ENCODE results near the gene LMOD2.

The LMOD2 gene

GRCh38 chr7:123616223-123616622 is 39.4 kb upstream of the LMOD2 start:
- FAIRE-seq (no peak), DNase-seq (ENCODE audit: insufficient read length, low spot score) (no peak)
- TF ChIP-seq, protein P1, sequence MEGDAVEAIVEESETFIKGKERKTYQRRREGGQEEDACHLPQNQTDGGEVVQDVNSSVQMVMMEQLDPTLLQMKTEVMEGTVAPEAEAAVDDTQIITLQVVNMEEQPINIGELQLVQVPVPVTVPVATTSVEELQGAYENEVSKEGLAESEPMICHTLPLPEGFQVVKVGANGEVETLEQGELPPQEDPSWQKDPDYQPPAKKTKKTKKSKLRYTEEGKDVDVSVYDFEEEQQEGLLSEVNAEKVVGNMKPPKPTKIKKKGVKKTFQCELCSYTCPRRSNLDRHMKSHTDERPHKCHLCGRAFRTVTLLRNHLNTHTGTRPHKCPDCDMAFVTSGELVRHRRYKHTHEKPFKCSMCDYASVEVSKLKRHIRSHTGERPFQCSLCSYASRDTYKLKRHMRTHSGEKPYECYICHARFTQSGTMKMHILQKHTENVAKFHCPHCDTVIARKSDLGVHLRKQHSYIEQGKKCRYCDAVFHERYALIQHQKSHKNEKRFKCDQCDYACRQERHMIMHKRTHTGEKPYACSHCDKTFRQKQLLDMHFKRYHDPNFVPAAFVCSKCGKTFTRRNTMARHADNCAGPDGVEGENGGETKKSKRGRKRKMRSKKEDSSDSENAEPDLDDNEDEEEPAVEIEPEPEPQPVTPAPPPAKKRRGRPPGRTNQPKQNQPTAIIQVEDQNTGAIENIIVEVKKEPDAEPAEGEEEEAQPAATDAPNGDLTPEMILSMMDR (IDR thresholded peaks at IDR 0.05; ENCODE audit: insufficient read depth, missing control alignments): no peak

DNA sequence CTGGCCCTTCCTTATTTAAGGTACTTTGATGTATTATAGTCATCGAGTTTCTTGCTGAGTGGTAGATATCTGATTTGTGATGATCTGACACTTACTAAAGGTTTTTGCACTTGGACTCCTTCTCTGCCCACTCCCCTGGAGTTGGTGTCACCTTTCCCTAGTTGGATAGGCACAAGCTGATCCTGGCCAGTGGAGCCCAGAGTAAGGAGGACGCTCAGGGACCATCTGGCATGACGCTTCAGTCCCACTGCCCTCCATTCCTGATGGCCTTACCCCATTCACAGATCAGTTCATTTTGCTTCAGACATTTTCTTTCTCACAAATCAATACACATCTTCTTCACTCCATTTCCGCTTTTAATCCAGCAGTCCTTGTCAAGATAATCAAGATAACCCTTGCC is 34.0 kb upstream of the LMOD2 start:
- no peak for DNase-seq (ENCODE audit: insufficient read length, low spot score)
- no peak for FAIRE-seq
- TF ChIP-seq, protein P1 (IDR thresholded peaks at IDR 0.05; ENCODE audit: insufficient read depth, missing control alignments): no peak

- TF ChIP-seq, protein P1 (IDR thresholded peaks at IDR 0.05; ENCODE audit: insufficient read depth, missing control alignments): no peak
- no peak for DNase-seq (ENCODE audit: insufficient read length, low spot score)
- FAIRE-seq: no peak
These were observed 32.8 kb upstream of the LMOD2 start for GRCh38 chr7:123622660-123623386.

- TF ChIP-seq, protein P1 (IDR thresholded peaks at IDR 0.05; ENCODE audit: insufficient read depth, missing control alignments): peak; percentile 48
- FAIRE-seq: no peak
- no peak for DNase-seq (ENCODE audit: insufficient read length, low spot score)
These were observed 31.0 kb upstream of the LMOD2 start for GRCh38 chr7:123624527-123625183.

GRCh38 chr7:123625254-123625653 is 30.4 kb upstream of the LMOD2 start:
- FAIRE-seq (no peak), DNase-seq (ENCODE audit: insufficient read length, low spot score) (no peak)
- TF ChIP-seq, protein P1 (IDR thresholded peaks at IDR 0.05; ENCODE audit: insufficient read depth, missing control alignments): no peak

DNA sequence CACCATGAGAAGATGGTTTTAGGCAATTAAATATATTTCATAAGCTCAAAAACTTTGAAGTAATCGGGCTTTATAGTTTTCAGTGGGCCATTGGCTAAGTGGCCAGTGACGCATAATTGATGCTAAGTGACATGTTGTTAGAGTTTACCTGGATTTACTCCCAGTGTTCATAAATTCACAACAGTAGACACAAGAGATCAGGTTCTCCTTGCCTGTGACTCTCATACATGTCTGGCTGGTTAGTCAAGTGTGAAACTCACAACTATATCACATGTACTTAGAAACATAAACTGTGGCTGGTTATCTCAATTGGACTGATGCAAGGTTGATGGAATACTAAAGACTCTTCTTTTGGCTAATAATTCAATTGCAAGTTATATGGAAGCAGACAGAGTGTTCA is 27.8 kb upstream of the LMOD2 start:
- DNase-seq (ENCODE audit: insufficient read length, low spot score): no peak
- TF ChIP-seq, protein P1 (IDR thresholded peaks at IDR 0.05; ENCODE audit: insufficient read depth, missing control alignments): no peak
- FAIRE-seq: no peak

DNA sequence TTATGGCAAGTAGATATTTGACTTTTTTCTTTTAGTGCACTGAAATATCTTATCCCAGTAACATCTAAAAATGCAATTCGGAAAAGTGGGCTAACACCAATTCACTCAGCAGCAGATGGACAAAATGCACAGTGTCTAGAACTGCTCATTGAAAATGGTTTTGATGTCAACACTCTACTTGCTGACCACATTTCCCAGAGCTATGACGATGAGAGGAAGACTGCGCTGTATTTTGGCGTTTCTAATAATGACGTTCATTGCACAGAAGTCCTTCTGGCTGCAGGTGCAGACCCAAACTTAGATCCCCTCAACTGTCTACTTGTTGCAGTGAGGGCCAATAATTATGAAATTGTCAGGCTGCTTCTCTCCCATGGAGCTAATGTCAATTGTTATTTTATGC is 26.8 kb upstream of the LMOD2 start:
- DNase-seq (ENCODE audit: insufficient read length, low spot score): no peak
- FAIRE-seq: no peak
- TF ChIP-seq, protein P1 (IDR thresholded peaks at IDR 0.05; ENCODE audit: insufficient read depth, missing control alignments): no peak
